Neural cell (in vitro differentiated cells): Measurements from ENCODE around the gene LTBP1. TPM values are rescaled to one million over a fixed set of nuclear protein-coding genes. Genes with fewer than 3 reads are reported as not detected.

Source experiments
- H2AFZ ChIP-seq: fragments of 200-600, 300-800 bp; sonication (generic), shearing (Covaris generic); 2 replicates; pipeline ENCODE4 v1.6.0; 2014; ENCODE audit warnings: low read depth, mild to moderate bottlenecking, antibody characterized with exemption, low read length, moderate library complexity
- H3F3A ChIP-seq: fragments of 200-600 bp; shearing (Covaris generic); 2 replicates; pipeline ENCODE4 v1.6.1; 2016; ENCODE audit warnings: mild to moderate bottlenecking, moderate library complexity, mixed read lengths, antibody characterized with exemption, low read length; ENCODE audit not compliant: insufficient read depth, poor library complexity, severe bottlenecking
- H3K27ac ChIP-seq: fragments of 200-600, 300-800 bp; sonication (generic), shearing (Covaris generic); 2 replicates; pipeline ENCODE4 v1.5.1; 2014; ENCODE audit warnings: mild to moderate bottlenecking, low read length, moderate library complexity
- H3K27me3 ChIP-seq: fragments of 300-800, 200-600 bp; sonication (generic), shearing (Covaris generic); 2 replicates; pipeline ENCODE4 v1.6.0; 2014; ENCODE audit warnings: mild to moderate bottlenecking, low read depth, low read length, moderate library complexity; ENCODE audit not compliant: insufficient read depth
- H3K36me3 ChIP-seq: fragments of 300-800, 200-600 bp; sonication (generic), shearing (Covaris generic); 2 replicates; pipeline ENCODE4 v1.5.1; 2014; ENCODE audit warnings: mild to moderate bottlenecking, antibody characterized with exemption, low read length, moderate library complexity; ENCODE audit not compliant: insufficient read depth
- H3K4me2 ChIP-seq: fragments of 300-800, 200-600 bp; sonication (generic), shearing (Covaris generic); 2 replicates; pipeline ENCODE4 v1.6.0; 2014; ENCODE audit warnings: mild to moderate bottlenecking, low read length
- H3K4me3 ChIP-seq: fragments of 300-800, 200-600 bp; sonication (generic), shearing (Covaris generic); 2 replicates; pipeline ENCODE4 v1.5.1; 2014; ENCODE audit warnings: mild to moderate bottlenecking, low read length, moderate library complexity
- H3K79me2 ChIP-seq: fragments of 200-600 bp; shearing (Covaris generic); replicated peaks from 2 replicates; pipeline ENCODE4 v1.6.0; 2014; ENCODE audit warnings: mild to moderate bottlenecking, low read length, moderate library complexity; ENCODE audit not compliant: insufficient read depth
- H3K9ac ChIP-seq: fragments of 300-800, 200-600 bp; sonication (generic), shearing (Covaris generic); 2 replicates; pipeline ENCODE4 v1.6.1; 2016; ENCODE audit warnings: mild to moderate bottlenecking, low read length, mixed read lengths
- H3K9me2 ChIP-seq: fragments of 200-600 bp; shearing (Covaris generic); 2 replicates; pipeline ENCODE4 v1.6.1; 2016; ENCODE audit warnings: mild to moderate bottlenecking, low read length, mixed read lengths; ENCODE audit not compliant: insufficient read depth
- H3K9me3 ChIP-seq: fragments of 200-600, 300-800 bp; sonication (generic), shearing (Covaris generic); 2 replicates; pipeline ENCODE4 v1.6.1; 2016; ENCODE audit warnings: mild to moderate bottlenecking, mixed run types, low read length, moderate library complexity, mixed read lengths
- H4K20me1 ChIP-seq: fragments of 200-600 bp; shearing (Covaris generic); 2 replicates; pipeline ENCODE4 v1.6.1; 2016; ENCODE audit warnings: mild to moderate bottlenecking, mixed run types; ENCODE audit not compliant: insufficient read depth
- CTCF ChIP-seq: fragments of 450-650 bp; IDR thresholded peaks from 2 replicates; pipeline ENCODE4 v1.5.1; 2014; ENCODE audit warnings: antibody characterized with exemption, mild to moderate bottlenecking, moderate library complexity; ENCODE audit not compliant: poor library complexity, severe bottlenecking
- EP300 ChIP-seq: fragments of 450-650 bp; conservative IDR thresholded peaks from 2 replicates; pipeline ENCODE4 v1.6.1; 2014; ENCODE audit warnings: antibody characterized with exemption, mild to moderate bottlenecking, moderate library complexity; ENCODE audit not compliant: poor library complexity, severe bottlenecking
- EZH2 ChIP-seq: fragments of 200-600, 300-800 bp; shearing (Covaris generic), sonication (generic); IDR thresholded peaks from 2 replicates; pipeline ENCODE4 v1.6.1; 2014; ENCODE audit warnings: antibody characterized with exemption, low read length, borderline replicate concordance, mild to moderate bottlenecking; ENCODE audit not compliant: insufficient read depth, poor library complexity, severe bottlenecking
- MXI1 ChIP-seq: fragments of 450-650 bp; conservative IDR thresholded peaks from 2 replicates; pipeline ENCODE4 v1.6.1; 2014; ENCODE audit warnings: antibody characterized with exemption, mild to moderate bottlenecking; ENCODE audit not compliant: poor library complexity, severe bottlenecking
- POLR2AphosphoS5 ChIP-seq: IDR thresholded peaks from 2 replicates; pipeline ENCODE4 v1.6.1; 2012
- RAD21 ChIP-seq: fragments of 450-650 bp; conservative IDR thresholded peaks from 2 replicates; pipeline ENCODE4 v1.6.1; 2014; ENCODE audit warnings: antibody characterized with exemption, mild to moderate bottlenecking, moderate library complexity
- REST ChIP-seq: IDR thresholded peaks from 2 replicates; pipeline ENCODE4 v1.6.1; 2012; ENCODE audit warnings: borderline replicate concordance
- SMC3 ChIP-seq: fragments of 450-650 bp; conservative IDR thresholded peaks from 2 replicates; pipeline ENCODE4 v1.6.1; 2014; ENCODE audit warnings: antibody characterized with exemption, mild to moderate bottlenecking, moderate library complexity; ENCODE audit not compliant: poor library complexity
- TAF1 ChIP-seq: IDR thresholded peaks from 2 replicates; pipeline ENCODE4 v1.6.1; 2012; ENCODE audit warnings: low read depth
- polyA plus RNA-seq: library from polyadenylated mRNA; depleted of rRNA; stranded (reverse); fragments of >200 nt; gene quantifications from 2 replicates; pipeline ENCODE4 v1.2.3, GENCODE V29; 2014

Gene LTBP1
- polyA plus RNA-seq, 1 donor from 2014 or later: 1.8 TPM

GRCh38 chr2:33126552-33126951 is 179.8 kb downstream of the LTBP1 start:
- Histone ChIP-seq H3F3A (no peaks in the 10 kb centered on the region), H3K27me3 (no peaks in the 10 kb centered on the region), H3K27ac (no peak overlapping the region), H3K9me2 (no peaks in the 10 kb centered on the region), H3K79me2 (no peaks in the 10 kb centered on the region), H3K4me3 (no peak overlapping the region), H3K36me3 (no peaks in the 10 kb centered on the region), H2AFZ (no peak overlapping the region), H4K20me1 (no peaks in the 10 kb centered on the region), H3K4me2 (no peak overlapping the region), H3K9ac (no peak overlapping the region), H3K9me3 (no peaks in the 10 kb centered on the region)
- TF ChIP-seq SMC3 (no peak), POLR2AphosphoS5 (no peak), CTCF (no peak), EZH2 (no peak), EP300 (no peak), MXI1 (no peak), REST (no peak), RAD21 (no peak), TAF1 (no peak)

GRCh38 chr2:33126958-33127357 is 180.2 kb downstream of the LTBP1 start:
- H2AFZ ChIP-seq: no peak overlapping the region
- H3K9ac ChIP-seq: no peak overlapping the region
- H3K27me3 ChIP-seq: no peaks in the 10 kb centered on the region
- no peaks in the 10 kb centered on the region for H3K36me3 ChIP-seq
- TF ChIP-seq MXI1: no peak
- no peak for TF ChIP-seq EP300
- TF ChIP-seq CTCF: no peak
- TF ChIP-seq EZH2: no peak
- TF ChIP-seq SMC3: no peak
- no peak for TF ChIP-seq REST
- TF ChIP-seq TAF1: no peak
- TF ChIP-seq POLR2AphosphoS5: no peak
- no peak for TF ChIP-seq RAD21
- no peaks in the 10 kb centered on the region for H3F3A ChIP-seq
- H4K20me1 ChIP-seq: no peaks in the 10 kb centered on the region
- H3K9me2 ChIP-seq: no peaks in the 10 kb centered on the region
- H3K79me2 ChIP-seq: no peaks in the 10 kb centered on the region
- no peaks in the 10 kb centered on the region for H3K9me3 ChIP-seq
- no peak overlapping the region for H3K27ac ChIP-seq
- no peak overlapping the region for H3K4me3 ChIP-seq
- H3K4me2 ChIP-seq: no peak overlapping the region
